Smooth muscle cell of the coronary artery (primary cell): Measurements from ENCODE around the gene FZD2. TPM values are rescaled to one million over a fixed set of nuclear protein-coding genes. Genes with fewer than 3 reads are reported as not detected.

ENCODE experiments used
- total RNA-seq: library from RNA; depleted of rRNA; stranded (reverse); fragments of >200 nt; gene quantifications from 2 replicates; pipeline ENCODE4 v1.2.3, GENCODE V29; 2014; ENCODE audit warnings: low replicate concordance

Gene FZD2
- 12.8 and 15.1 TPM in 2 replicates for total RNA-seq

GRCh38 chr17:44556832-44557606 lies at the start of gene FZD2:
Gene FZD2 (plus strand): TSS chr17:44557484. CDS start chr17:44557689, 205 bp downstream.

Other genes starting within 250 kb of the FZD2 start
- gene RUNDC3A, start 248.9 kb upstream of the FZD2 start, total RNA-seq, result 0.08 and 1.1 TPM in 2 replicates
- gene SLC25A39, start 232.7 kb upstream of the FZD2 start, total RNA-seq, result 51.5 and 67.5 TPM in 2 replicates
- gene GRN, start 212.2 kb upstream of the FZD2 start, total RNA-seq, result 202 and 430 TPM in 2 replicates
- 2.5 and 4.0 TPM in 2 replicates for gene FAM171A2, start 193.6 kb upstream of the FZD2 start, total RNA-seq
- gene ITGA2B, start 167.8 kb upstream of the FZD2 start, total RNA-seq, result 0.23 and 0.82 TPM in 2 replicates
- gene GPATCH8, start 54.1 kb upstream of the FZD2 start, total RNA-seq, result 10.4 and 13.5 TPM in 2 replicates
- gene MEIOC, start 99.0 kb downstream of the FZD2 start, total RNA-seq, result 0.08 TPM in 1 of 2 replicates, not detected in the other
- 26.2 and 32.4 TPM in 2 replicates for gene CCDC43, start 132.3 kb downstream of the FZD2 start, total RNA-seq
- 1.5 and 2.3 TPM in 2 replicates for gene DBF4B, start 151.2 kb downstream of the FZD2 start, total RNA-seq
- gene ADAM11, start 201.5 kb downstream of the FZD2 start, total RNA-seq, result 0.23 and 1.4 TPM in 2 replicates